ENCODE results near the gene DOK6. TPM values are rescaled to one million over a fixed set of nuclear protein-coding genes. Genes with fewer than 3 reads are reported as not detected.

The DOK6 gene
- total RNA-seq, 1 donor from 2014 or later, result 8.9 TPM

- no peaks in the 10 kb centered on the region for H3K36me3 Mint-ChIP-seq (ENCODE audit: low read depth)
Measured at GRCh38 chr18:69786427-69786826, 385.7 kb downstream of the DOK6 start.

DNA sequence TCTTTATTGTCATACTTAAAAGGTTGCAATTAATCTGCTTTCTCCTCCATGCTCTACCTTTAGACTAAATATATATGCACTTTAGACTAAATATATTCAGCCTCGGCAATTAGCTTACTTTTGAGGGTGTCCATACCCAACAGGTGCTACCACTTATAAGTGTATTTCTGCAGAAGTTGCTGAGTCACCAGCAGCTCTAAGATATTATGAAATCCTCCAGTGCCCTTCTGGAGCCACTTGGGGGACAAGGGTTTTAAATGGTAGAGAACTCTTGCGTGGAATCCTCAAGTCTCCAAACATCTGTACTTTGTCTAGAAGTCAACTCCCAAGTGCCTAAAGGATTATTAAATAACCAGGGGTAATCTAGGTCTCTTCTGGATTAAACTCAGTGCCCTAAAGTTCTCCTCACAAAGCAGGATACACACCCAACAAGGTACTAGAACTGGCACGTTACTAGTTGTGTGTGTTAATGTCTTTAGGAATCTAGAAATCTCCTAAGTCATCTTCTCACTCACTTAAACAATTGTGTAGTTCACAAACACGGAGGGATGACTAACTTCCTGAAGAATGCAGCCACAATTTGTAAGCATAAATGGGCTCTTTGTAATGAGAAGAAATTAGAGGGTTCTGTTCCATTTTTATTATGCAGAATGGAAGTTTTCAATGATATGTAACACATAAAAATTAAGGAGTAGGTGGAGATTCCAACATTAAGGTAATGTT lies 387.3 kb downstream of the DOK6 start:
- H3K27me3 Mint-ChIP-seq (ENCODE audit: low read depth), result no peaks in the 10 kb centered on the region
- H3K36me3 Mint-ChIP-seq (ENCODE audit: low read depth), result no peaks in the 10 kb centered on the region
- H3K27ac Mint-ChIP-seq (ENCODE audit: unreplicated experiment), result no peak overlapping the region
- TF ChIP-seq, protein P1, sequence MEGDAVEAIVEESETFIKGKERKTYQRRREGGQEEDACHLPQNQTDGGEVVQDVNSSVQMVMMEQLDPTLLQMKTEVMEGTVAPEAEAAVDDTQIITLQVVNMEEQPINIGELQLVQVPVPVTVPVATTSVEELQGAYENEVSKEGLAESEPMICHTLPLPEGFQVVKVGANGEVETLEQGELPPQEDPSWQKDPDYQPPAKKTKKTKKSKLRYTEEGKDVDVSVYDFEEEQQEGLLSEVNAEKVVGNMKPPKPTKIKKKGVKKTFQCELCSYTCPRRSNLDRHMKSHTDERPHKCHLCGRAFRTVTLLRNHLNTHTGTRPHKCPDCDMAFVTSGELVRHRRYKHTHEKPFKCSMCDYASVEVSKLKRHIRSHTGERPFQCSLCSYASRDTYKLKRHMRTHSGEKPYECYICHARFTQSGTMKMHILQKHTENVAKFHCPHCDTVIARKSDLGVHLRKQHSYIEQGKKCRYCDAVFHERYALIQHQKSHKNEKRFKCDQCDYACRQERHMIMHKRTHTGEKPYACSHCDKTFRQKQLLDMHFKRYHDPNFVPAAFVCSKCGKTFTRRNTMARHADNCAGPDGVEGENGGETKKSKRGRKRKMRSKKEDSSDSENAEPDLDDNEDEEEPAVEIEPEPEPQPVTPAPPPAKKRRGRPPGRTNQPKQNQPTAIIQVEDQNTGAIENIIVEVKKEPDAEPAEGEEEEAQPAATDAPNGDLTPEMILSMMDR (IDR thresholded peaks at IDR 0.05), result no peak
- DNase-seq (ENCODE audit: low spot score), result no peak
- H3K4me1 Mint-ChIP-seq (ENCODE audit: low read depth), result peaks cover 9% of the 10 kb centered on the region
- peaks cover 8% of the 10 kb centered on the region for H3K9me3 Mint-ChIP-seq (ENCODE audit: low read depth)
- no peak overlapping the region for H3K4me3 Mint-ChIP-seq (ENCODE audit: unreplicated experiment)

More at GRCh38 chr18:69786427-69786826, 385.7 kb downstream of the DOK6 start:
- TF ChIP-seq, protein P1 (IDR thresholded peaks at IDR 0.05), result no peak
- Mint-ChIP-seq H3K4me1 (ENCODE audit: low read depth) (peaks cover 9% of the 10 kb centered on the region), H3K9me3 (ENCODE audit: low read depth) (peaks cover under 1% of the 10 kb centered on the region), H3K4me3 (ENCODE audit: unreplicated experiment) (no peak overlapping the region), H3K27me3 (ENCODE audit: low read depth) (no peaks in the 10 kb centered on the region), H3K27ac (ENCODE audit: unreplicated experiment) (no peak overlapping the region)
- DNase-seq (ENCODE audit: low spot score), result no peak

DNA sequence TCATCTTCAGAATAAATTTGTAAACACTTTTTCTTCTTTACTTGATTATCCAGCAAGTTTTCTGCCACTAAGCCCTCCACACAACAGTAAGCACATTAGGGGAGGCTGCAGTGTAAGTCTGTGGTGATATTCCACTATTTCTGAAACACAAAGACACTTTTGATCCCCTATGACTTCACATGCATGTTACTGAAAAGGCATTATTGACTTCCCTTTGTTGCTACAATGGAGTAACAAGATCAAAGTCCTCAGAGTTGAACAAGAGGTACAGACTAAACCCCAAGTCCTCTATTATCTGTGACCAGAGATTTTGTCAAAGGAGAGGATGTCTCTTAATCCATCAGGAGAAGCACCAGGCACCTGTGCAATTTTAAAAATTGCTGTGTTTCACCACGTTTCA lies 389.1 kb downstream of the DOK6 start:
- H3K27ac Mint-ChIP-seq (ENCODE audit: unreplicated experiment), result no peak overlapping the region
- TF ChIP-seq, protein P1 (IDR thresholded peaks at IDR 0.05), result no peak
- H3K4me1 Mint-ChIP-seq (ENCODE audit: low read depth), result peaks cover 9% of the 10 kb centered on the region
- H3K9me3 Mint-ChIP-seq (ENCODE audit: low read depth), result peaks cover 8% of the 10 kb centered on the region
- no peaks in the 10 kb centered on the region for H3K36me3 Mint-ChIP-seq (ENCODE audit: low read depth)
- DNase-seq (ENCODE audit: low spot score), result no peak
- no peak overlapping the region for H3K4me3 Mint-ChIP-seq (ENCODE audit: unreplicated experiment)
- no peaks in the 10 kb centered on the region for H3K27me3 Mint-ChIP-seq (ENCODE audit: low read depth)

DNA sequence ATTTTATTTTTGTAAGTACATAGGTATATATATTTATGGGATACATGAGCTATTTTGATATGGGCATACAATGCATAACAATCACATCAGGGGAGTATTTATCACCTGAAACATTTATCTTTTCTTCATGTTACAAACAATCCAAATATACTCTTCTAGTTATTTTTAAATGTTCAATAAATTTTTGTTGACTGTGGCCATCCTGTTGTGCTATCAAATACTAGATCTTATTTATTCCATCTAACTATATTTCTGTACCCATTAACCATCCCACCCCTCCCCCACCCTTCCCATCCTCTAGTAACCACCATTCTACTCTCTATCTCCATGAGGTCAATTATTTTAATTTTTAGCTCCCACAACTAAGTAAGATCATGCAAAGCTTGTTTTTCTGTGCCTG lies 390.0 kb downstream of the DOK6 start:
- Mint-ChIP-seq H3K27ac (ENCODE audit: unreplicated experiment) (no peak overlapping the region), H3K9me3 (ENCODE audit: low read depth) (peaks cover 8% of the 10 kb centered on the region), H3K27me3 (ENCODE audit: low read depth) (no peaks in the 10 kb centered on the region), H3K4me3 (ENCODE audit: unreplicated experiment) (no peak overlapping the region), H3K4me1 (ENCODE audit: low read depth) (peaks cover 13% of the 10 kb centered on the region), H3K36me3 (ENCODE audit: low read depth) (no peaks in the 10 kb centered on the region)
- TF ChIP-seq, protein P1 (IDR thresholded peaks at IDR 0.05), result no peak
- DNase-seq (ENCODE audit: low spot score), result no peak

DNA sequence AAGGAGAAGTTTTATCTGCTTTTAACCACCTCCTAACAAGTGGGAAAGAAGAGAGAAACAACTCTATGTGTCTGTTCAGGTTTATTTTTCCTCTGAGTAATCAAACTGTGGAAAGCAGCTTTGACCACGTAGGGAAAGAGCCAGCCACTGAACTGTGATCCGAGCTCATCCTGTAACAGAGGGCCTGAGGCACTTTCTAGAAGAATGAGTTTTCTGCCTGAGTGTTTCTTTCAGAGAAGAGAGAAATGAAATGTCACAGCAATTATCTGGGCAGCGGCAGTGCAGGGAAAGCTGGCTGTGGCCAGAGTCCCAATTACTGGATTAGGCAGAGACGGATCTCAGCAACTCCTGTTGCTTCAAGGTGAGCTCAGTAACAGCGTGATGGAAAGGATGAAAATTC lies 395.1 kb downstream of the DOK6 start:
- H3K9me3 Mint-ChIP-seq (ENCODE audit: low read depth), result peaks cover 8% of the 10 kb centered on the region
- DNase-seq (ENCODE audit: low spot score), result no peak
- TF ChIP-seq, protein P1 (IDR thresholded peaks at IDR 0.05), result no peak
- H3K4me1 Mint-ChIP-seq (ENCODE audit: low read depth), result peaks cover 15% of the 10 kb centered on the region
- H3K27ac Mint-ChIP-seq (ENCODE audit: unreplicated experiment), result peak overlapping the region; percentile 80
- H3K36me3 Mint-ChIP-seq (ENCODE audit: low read depth), result no peaks in the 10 kb centered on the region
- no peak overlapping the region for H3K4me3 Mint-ChIP-seq (ENCODE audit: unreplicated experiment)
- H3K27me3 Mint-ChIP-seq (ENCODE audit: low read depth), result no peaks in the 10 kb centered on the region

Measured in chondrocyte (in vitro differentiated cells).